Activated naive CD8-positive, alpha-beta T cell (primary cell): ENCODE data around the gene MAGEA8.
"Not testable (repeated sequence)": the region's sequence is repeated elsewhere in the genome, so short reads cannot be mapped to it uniquely, and the experiment has no call there.

Experiments used
- H3K27ac Mint-ChIP-seq: one replicate; pipeline ENCODE4 v1.8.0; 2021; ENCODE audit warnings: mixed read lengths
- H3K27me3 Mint-ChIP-seq: one replicate; pipeline ENCODE4 v1.8.0; 2021; ENCODE audit warnings: mixed read lengths
- H3K36me3 Mint-ChIP-seq: one replicate; pipeline ENCODE4 v1.8.0; 2021; ENCODE audit warnings: mixed read lengths
- H3K4me1 Mint-ChIP-seq: one replicate; pipeline ENCODE4 v1.8.0; 2021; ENCODE audit warnings: low read depth, mixed read lengths
- H3K4me3 Mint-ChIP-seq: one replicate; pipeline ENCODE4 v1.8.0; 2021; ENCODE audit warnings: mild to moderate bottlenecking, mixed read lengths
- H3K9me3 Mint-ChIP-seq: one replicate; pipeline ENCODE4 v1.8.0; 2021; ENCODE audit warnings: low read depth, mixed read lengths

The MAGEA8 gene

DNA sequence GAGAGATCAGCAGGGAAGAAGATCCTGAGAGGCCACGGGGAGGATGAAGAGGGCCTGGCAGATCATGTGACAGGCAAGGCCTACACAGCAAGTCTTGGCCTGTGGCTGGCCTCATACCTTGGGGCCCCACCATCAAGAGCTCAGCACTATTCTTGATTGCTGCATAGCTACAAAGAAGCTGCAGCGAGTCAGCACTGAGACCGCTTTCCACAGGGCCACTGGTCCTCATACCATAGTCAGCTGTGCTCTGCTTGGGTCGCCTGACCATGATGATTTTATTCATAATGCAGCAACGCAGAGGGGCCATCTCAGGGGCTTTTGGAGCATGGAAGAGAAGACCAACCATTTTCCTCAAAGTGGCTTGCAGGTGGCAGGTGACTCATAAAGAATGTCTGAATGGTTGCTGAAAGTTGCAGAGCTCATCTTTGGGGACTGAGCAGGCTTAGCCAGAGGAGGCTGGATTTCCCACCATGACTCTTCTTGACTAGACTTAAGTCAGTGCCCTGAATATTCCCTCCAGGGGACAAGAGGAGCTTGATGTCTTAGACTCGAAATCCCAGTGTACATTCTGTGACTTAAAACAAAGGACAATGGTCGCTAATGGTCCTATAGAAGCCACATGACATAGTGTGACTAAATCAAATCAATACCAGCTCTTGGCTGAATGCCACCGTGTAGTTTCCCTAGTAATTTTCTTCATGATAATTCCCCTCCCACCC is 46.4 kb downstream of the MAGEA8 start:
- H3K36me3 Mint-ChIP-seq, H3K27ac Mint-ChIP-seq, H3K4me1 Mint-ChIP-seq, H3K4me3 Mint-ChIP-seq, H3K9me3 Mint-ChIP-seq, H3K27me3 Mint-ChIP-seq: not testable (repeated sequence)

DNA sequence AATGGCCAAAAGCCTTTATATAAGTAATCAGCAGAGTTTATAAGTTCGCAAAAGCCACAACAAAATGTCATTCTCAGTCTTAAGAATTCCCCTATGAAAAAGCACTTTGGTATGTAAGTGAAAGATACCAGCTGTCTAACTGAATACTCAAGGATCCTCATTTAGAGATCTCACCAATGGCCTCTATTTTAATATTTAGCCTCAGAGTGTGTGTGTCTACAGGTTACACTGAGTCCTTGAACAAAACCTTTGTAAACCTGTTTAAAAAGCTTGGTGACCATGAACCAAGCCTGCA is 46.9 kb downstream of the MAGEA8 start:
- not testable (repeated sequence) for H3K9me3 Mint-ChIP-seq, H3K27ac Mint-ChIP-seq, H3K4me3 Mint-ChIP-seq, H3K4me1 Mint-ChIP-seq, H3K27me3 Mint-ChIP-seq, H3K36me3 Mint-ChIP-seq

DNA sequence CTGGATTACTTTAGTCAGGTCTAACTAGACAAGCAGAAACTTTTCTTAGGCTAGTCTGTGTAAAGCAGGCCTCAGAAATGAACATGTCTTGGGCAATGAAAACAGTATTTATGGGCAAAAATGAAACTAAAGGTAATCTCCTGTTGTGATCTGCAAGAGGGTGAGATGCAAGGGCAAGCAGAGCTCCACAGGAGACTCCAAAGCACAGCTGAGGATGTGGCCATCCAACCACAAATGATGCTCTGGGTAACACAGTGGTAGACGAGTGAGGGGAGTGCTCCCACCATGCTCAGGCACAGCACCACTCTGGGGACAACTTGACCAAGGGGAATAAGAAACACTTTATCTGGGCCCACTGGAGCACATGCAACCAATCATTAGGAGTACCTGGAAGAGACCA is 47.7 kb downstream of the MAGEA8 start:
- not testable (repeated sequence) for H3K4me1 Mint-ChIP-seq, H3K36me3 Mint-ChIP-seq, H3K9me3 Mint-ChIP-seq, H3K27me3 Mint-ChIP-seq, H3K27ac Mint-ChIP-seq, H3K4me3 Mint-ChIP-seq

DNA sequence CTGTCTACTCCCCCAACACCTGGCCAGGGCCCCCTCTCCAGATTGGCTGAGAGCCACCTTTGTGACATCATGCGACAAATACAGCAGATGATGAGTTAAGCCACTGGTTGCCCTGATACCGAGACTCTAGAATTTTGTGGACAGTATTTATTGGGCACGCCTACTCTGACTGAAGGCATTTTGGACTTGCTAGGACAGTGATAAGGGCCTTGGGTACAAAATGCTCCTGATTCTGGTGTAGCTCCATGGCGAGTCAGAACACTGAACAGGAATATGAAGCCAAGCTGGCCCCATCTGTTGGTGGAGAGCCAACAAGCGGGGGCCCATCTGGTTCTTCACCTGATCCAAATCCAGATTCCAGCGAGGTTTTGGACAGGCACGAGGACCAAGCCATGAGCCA is 48.4 kb downstream of the MAGEA8 start, which contains the start of gene HSFX4:
Gene HSFX4 (plus strand): TSS at position 174 of the 400 bp plus-strand sequence. CDS start 72 bp downstream, at position 246.
- not testable (repeated sequence) for H3K4me1 Mint-ChIP-seq, H3K36me3 Mint-ChIP-seq, H3K9me3 Mint-ChIP-seq, H3K4me3 Mint-ChIP-seq, H3K27me3 Mint-ChIP-seq, H3K27ac Mint-ChIP-seq

DNA sequence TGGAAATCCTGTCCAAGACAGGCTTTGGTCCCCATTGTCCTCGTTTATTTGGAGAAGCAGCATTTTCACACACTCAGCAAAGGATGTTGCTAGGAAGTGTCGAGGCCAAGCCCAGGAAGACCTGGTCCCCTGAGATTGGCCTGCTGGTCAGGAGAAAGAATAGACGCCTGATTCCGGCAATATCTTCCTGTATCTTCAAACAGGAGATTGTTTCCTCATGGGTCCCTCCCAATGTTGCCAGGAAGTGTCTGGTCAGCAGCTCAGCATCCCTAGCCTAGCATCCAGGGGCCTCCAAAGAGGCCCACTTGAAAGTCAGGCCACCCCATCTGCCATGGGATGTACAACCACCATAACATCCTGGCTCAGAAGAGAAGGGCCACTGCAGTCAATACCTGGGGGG is 50.4 kb downstream of the MAGEA8 start:
- not testable (repeated sequence) for H3K27me3 Mint-ChIP-seq, H3K27ac Mint-ChIP-seq, H3K9me3 Mint-ChIP-seq, H3K36me3 Mint-ChIP-seq, H3K4me3 Mint-ChIP-seq, H3K4me1 Mint-ChIP-seq

DNA sequence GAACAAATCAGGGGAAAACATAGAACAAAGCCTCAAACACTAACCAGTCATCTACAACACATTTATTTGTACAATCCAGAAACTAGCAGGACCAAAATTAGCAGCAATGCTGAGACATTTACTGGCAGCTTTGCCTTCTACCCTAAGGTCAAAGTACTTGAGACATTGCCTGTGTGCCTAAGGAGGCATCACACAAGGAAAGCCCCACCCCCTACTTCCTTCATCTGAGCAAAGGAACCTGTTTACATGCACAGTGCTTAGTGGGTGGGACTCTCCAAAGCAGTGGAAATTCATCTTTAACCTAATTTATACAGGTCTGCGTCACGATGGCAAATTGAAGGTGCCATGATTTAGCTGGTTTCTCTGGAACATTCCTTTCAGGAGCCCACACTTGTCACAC is 51.2 kb downstream of the MAGEA8 start:
- H3K4me1 Mint-ChIP-seq, H3K36me3 Mint-ChIP-seq, H3K27me3 Mint-ChIP-seq, H3K4me3 Mint-ChIP-seq, H3K27ac Mint-ChIP-seq, H3K9me3 Mint-ChIP-seq: not testable (repeated sequence)

DNA sequence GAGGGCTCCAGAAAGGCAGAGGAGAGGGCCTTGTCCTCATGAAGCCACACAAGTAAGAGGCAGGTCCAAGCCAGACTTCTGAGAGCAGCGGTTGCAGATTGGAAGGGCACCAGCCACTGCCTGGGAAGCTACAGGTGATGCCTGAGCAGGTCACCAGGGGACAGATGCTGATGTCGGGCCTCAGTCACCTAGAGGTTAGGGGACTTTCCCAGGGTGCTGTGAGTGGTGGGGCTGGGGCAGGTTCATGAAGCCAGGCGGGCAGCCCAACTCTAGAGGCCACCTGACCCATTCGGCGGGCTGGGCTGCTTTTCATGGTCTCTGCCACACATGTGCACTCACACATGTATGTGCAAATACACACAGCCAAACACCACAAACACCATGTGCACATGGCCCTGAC is 52.0 kb downstream of the MAGEA8 start:
- H3K36me3 Mint-ChIP-seq, H3K4me3 Mint-ChIP-seq, H3K4me1 Mint-ChIP-seq, H3K27me3 Mint-ChIP-seq, H3K9me3 Mint-ChIP-seq, H3K27ac Mint-ChIP-seq: not testable (repeated sequence)

DNA sequence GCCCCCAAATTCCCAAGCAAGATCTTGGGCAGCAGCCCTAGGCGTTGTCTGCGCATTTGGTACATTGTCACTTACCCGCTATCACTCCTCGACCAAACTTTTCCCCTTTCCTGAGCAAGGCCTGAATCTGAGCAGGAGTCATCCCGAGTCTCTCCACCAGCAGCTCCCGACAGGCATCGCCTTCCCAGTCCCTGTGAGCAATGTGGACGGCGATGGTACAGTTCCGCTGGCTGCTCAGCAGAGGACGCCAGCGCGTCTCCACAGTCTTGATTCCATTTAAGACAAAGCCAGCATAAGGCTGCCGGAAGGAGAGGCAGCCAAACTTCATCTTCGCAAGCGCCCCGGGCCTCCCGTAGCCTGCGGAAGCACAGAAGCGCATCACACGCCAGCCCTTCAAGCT is 52.6 kb downstream of the MAGEA8 start:
- not testable (repeated sequence) for H3K4me1 Mint-ChIP-seq, H3K27ac Mint-ChIP-seq, H3K9me3 Mint-ChIP-seq, H3K36me3 Mint-ChIP-seq, H3K4me3 Mint-ChIP-seq, H3K27me3 Mint-ChIP-seq
